Hepatocyte (in vitro differentiated cells): ENCODE results near the gene TRIM44. TPM values are rescaled to one million over a fixed set of nuclear protein-coding genes. Genes with fewer than 3 reads are reported as not detected.

ENCODE experiments used
- DNase-seq: peaks from one replicate; pipeline ENCODE4 v3.0.0-alpha.2; 2016; ENCODE audit warnings: low spot score
- H2AFZ ChIP-seq: fragments of 200-600 bp; sonication (generic); 2 replicates; pipeline ENCODE4 v1.6.0; 2016; ENCODE audit warnings: antibody characterized with exemption, mild to moderate bottlenecking
- H3K27ac ChIP-seq: fragments of 200-600 bp; sonication (generic); 2 replicates; pipeline ENCODE4 v1.5.1; 2016; ENCODE audit warnings: mild to moderate bottlenecking
- H3K27me3 ChIP-seq: fragments of 200-600 bp; sonication (generic); 2 replicates; pipeline ENCODE4 v1.6.1; 2016
- H3K36me3 ChIP-seq: fragments of 200-600 bp; sonication (generic); replicated peaks from 2 replicates; pipeline ENCODE4 v1.5.1; 2016; ENCODE audit warnings: low read depth; ENCODE audit not compliant: insufficient read depth
- H3K4me1 ChIP-seq: fragments of 200-600 bp; sonication (generic); 2 replicates; pipeline ENCODE4 v1.5.1; 2016; ENCODE audit warnings: mild to moderate bottlenecking, moderate library complexity; ENCODE audit not compliant: insufficient read depth
- H3K4me2 ChIP-seq: fragments of 200-600 bp; sonication (generic); 2 replicates; pipeline ENCODE4 v1.6.0; 2016
- H3K4me3 ChIP-seq: fragments of 200-600 bp; sonication (generic); 2 replicates; pipeline ENCODE4 v1.5.1; 2016; ENCODE audit warnings: mild to moderate bottlenecking
- H3K79me2 ChIP-seq: fragments of 200-600 bp; sonication (generic); 2 replicates; pipeline ENCODE4 v1.6.0; 2017; ENCODE audit warnings: mild to moderate bottlenecking
- H3K9me2 ChIP-seq: fragments of 200-600 bp; sonication (generic); replicated peaks from 2 replicates; pipeline ENCODE4 v1.6.0; 2017; ENCODE audit warnings: mild to moderate bottlenecking; ENCODE audit not compliant: insufficient read depth
- H3K9me3 ChIP-seq: fragments of 200-600 bp; sonication (generic); 2 replicates; pipeline ENCODE4 v1.5.1; 2016; ENCODE audit warnings: low read depth, mild to moderate bottlenecking
- H4K20me1 ChIP-seq: fragments of 200-600 bp; sonication (generic); 2 replicates; pipeline ENCODE4 v1.6.0; 2016; ENCODE audit warnings: mild to moderate bottlenecking; ENCODE audit not compliant: insufficient read depth, poor library complexity, severe bottlenecking
- EZH2 ChIP-seq: fragments of 200-600 bp; sonication (generic); IDR thresholded peaks from 2 replicates; pipeline ENCODE4 v1.6.1; 2016; ENCODE audit warnings: antibody characterized with exemption, mild to moderate bottlenecking, borderline replicate concordance
- EZH2phosphoT487 ChIP-seq: fragments of 200-600 bp; sonication (generic); IDR thresholded peaks from one replicate; pipeline ENCODE4 v1.6.1; 2018; ENCODE audit warnings: antibody characterized with exemption, mild to moderate bottlenecking, low read depth, moderate library complexity; ENCODE audit not compliant: unreplicated experiment, severe bottlenecking
- WGBS: methylation state at CpG from one replicate; pipeline ENCODE4 v1.1.6; 2016; ENCODE audit warnings: low lambda C conversion rate; ENCODE audit errors: missing lambda C conversion rate; 5-methylcytosine and 5-hydroxymethylcytosine counted together
- polyA plus RNA-seq: library from polyadenylated mRNA; unstranded; fragments of >200 nt; fragmentation: Nextera tagmentation; extraction: Ambion mirVana; gene quantifications from 2 replicates; pipeline ENCODE4 v1.2.1, GENCODE V29; 2016
- total RNA-seq: library from RNA; depleted of rRNA; stranded (reverse); fragments of >200 nt; gene quantifications from 2 replicates; pipeline ENCODE4 v1.2.3, GENCODE V29; 2014
- TF ChIP-seq, protein P1 (sequence below): fragments of 200-600 bp; sonication (generic); IDR thresholded peaks from 2 replicates; pipeline ENCODE4 v1.5.1; 2016; ENCODE audit warnings: antibody characterized with exemption, mild to moderate bottlenecking; ENCODE audit not compliant: poor library complexity

TRIM44 gene
- total and polyA plus RNA-seq, 2 experiments from 2014 or later, result 20.8 to 43.2 TPM

DNA sequence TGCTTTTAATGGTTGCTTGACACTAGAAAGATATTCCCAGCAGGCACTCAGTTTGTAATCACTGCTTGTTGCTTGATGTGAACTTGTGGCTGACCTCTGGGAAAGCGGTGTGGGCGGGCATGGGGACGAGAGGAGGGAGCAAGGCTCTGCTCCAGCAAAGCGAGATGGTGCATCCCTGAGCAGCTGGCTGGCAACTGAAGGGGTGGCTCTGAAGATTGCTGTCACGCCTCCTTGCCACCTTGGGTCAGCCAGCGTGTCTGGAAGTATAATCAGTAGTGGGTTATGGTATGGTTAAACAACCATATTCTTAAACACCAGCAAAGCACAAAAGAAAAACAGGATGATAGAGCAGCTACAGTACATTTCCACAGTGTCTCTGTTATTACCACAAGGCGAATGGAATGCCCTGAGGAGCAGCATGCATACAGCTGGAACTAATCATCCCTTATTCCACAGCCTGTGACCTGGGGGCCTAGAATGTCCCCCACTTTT, 124.5 kb downstream of the TRIM44 start:
- 61% methylated on average over 7 of the region's 7 CpGs for whole genome bisulfite sequencing
- H3K79me2 ChIP-seq, result peaks cover 34% of the 10 kb centered on the region
- H3K9me3 ChIP-seq, result no peaks in the 10 kb centered on the region
- H3K4me2 ChIP-seq, result no peak overlapping the region
- peaks cover 28% of the 10 kb centered on the region for H3K4me1 ChIP-seq
- no peaks in the 10 kb centered on the region for H3K9me2 ChIP-seq
- H4K20me1 ChIP-seq, result peaks cover 6% of the 10 kb centered on the region
- no peaks in the 10 kb centered on the region for H3K36me3 ChIP-seq
- DNase-seq, result no peak
- no peaks in the 10 kb centered on the region for H3K27me3 ChIP-seq
- no peak overlapping the region for H3K4me3 ChIP-seq
- H2AFZ ChIP-seq, result no peak overlapping the region
- no peak overlapping the region for H3K27ac ChIP-seq
- TF ChIP-seq, protein P1, sequence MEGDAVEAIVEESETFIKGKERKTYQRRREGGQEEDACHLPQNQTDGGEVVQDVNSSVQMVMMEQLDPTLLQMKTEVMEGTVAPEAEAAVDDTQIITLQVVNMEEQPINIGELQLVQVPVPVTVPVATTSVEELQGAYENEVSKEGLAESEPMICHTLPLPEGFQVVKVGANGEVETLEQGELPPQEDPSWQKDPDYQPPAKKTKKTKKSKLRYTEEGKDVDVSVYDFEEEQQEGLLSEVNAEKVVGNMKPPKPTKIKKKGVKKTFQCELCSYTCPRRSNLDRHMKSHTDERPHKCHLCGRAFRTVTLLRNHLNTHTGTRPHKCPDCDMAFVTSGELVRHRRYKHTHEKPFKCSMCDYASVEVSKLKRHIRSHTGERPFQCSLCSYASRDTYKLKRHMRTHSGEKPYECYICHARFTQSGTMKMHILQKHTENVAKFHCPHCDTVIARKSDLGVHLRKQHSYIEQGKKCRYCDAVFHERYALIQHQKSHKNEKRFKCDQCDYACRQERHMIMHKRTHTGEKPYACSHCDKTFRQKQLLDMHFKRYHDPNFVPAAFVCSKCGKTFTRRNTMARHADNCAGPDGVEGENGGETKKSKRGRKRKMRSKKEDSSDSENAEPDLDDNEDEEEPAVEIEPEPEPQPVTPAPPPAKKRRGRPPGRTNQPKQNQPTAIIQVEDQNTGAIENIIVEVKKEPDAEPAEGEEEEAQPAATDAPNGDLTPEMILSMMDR, result no peak
- TF ChIP-seq EZH2phosphoT487 (no peak), EZH2 (no peak)

DNA sequence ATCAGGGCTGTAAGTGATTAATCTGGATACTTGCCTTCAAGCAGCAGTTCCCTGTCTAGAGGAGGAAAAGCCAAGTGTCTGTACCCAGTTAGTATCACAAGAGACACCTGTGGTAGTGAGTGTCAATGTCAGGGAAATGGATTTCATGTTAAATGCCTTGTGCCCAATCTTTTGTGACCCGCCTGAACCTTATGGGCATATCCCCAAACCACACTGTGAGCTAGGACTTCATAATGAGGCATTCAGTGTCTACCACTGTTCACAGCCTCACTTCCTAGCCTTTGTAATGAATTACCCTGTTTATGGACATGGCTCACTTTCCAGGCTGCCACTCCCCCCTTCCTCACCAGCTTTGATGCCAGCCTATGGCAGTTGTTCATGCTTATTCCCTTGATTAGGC, 125.1 kb downstream of the TRIM44 start:
- WGBS, result 100% methylated on average over 1 of the region's 1 CpG
- H3K27me3 ChIP-seq, result no peaks in the 10 kb centered on the region
- H3K4me1 ChIP-seq, result peaks cover 28% of the 10 kb centered on the region
- H3K36me3 ChIP-seq, result no peaks in the 10 kb centered on the region
- peaks cover 36% of the 10 kb centered on the region for H3K79me2 ChIP-seq
- no peak overlapping the region for H3K27ac ChIP-seq
- H2AFZ ChIP-seq, result no peak overlapping the region
- no peaks in the 10 kb centered on the region for H3K9me3 ChIP-seq
- no peak for DNase-seq
- H3K4me2 ChIP-seq, result no peak overlapping the region
- no peaks in the 10 kb centered on the region for H3K9me2 ChIP-seq
- TF ChIP-seq, protein P1, result no peak
- no peak for TF ChIP-seq EZH2phosphoT487
- no peak for TF ChIP-seq EZH2
- H4K20me1 ChIP-seq, result peaks cover 6% of the 10 kb centered on the region
- no peak overlapping the region for H3K4me3 ChIP-seq

DNA sequence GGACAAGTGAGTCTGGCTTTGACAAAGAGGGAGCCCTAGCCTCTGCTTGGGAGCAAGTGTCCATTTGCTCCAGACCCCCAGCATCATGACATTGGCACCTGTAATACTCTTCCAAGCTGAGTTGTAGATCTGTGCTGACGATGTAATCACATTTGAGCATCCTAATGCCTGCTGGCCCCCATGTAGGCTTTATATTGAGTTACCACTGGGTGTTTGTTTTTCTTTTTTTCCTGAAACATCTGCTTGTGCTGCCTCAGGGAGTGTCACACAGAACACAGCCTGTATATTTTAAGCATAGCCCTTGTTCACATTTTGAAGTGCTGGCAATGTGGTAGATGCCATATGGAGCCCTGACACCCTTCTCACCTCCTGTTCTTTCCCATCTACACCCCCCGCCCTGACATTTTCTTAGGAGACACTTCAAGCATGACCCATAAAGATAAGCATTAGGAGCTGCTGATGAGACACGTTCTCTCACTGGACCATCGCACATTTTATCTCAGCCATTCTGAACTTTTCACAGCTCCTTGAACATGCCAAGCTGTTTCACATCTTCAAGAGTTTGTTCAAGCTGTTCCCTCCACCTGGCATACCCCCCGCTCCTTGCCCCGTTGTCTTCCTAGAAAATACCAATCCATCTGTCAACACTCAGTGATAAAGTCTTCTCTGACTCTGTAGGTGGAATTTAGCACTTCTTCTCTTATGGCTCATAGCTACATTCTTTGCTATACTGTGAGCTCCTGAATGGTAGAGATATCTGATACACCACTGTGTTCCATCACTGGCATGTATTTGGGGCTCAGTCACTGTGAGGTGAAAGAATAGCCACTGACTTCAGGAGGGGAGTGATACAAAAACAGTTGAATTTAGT, 128.7 kb downstream of the TRIM44 start:
- H3K4me3 ChIP-seq, result no peak overlapping the region
- DNase-seq, result no peak
- H2AFZ ChIP-seq, result no peak overlapping the region
- 47% methylated on average over 6 of the region's 6 CpGs for WGBS
- no peaks in the 10 kb centered on the region for H3K36me3 ChIP-seq
- peaks cover 29% of the 10 kb centered on the region for H3K79me2 ChIP-seq
- H3K4me2 ChIP-seq, result no peak overlapping the region
- no peak for TF ChIP-seq EZH2
- TF ChIP-seq EZH2phosphoT487, result no peak
- TF ChIP-seq, protein P1, result no peak
- peaks cover 6% of the 10 kb centered on the region for H4K20me1 ChIP-seq
- no peaks in the 10 kb centered on the region for H3K9me2 ChIP-seq
- no peaks in the 10 kb centered on the region for H3K27me3 ChIP-seq
- no peaks in the 10 kb centered on the region for H3K9me3 ChIP-seq
- no peak overlapping the region for H3K27ac ChIP-seq
- H3K4me1 ChIP-seq, result peaks cover 15% of the 10 kb centered on the region
